Neural crest cell (in vitro differentiated cells): ENCODE measurements around the gene DYNLT3. TPM values are rescaled to one million over a fixed set of nuclear protein-coding genes. Genes with fewer than 3 reads are reported as not detected.

Experiments
- DNase-seq: peaks from one replicate; pipeline ENCODE4 v3.0.0; 2021; ENCODE audit warnings: low read depth, mixed read lengths, low spot score
- H3K27ac Mint-ChIP-seq: one replicate; pipeline ENCODE4 v1.8.0; 2021; ENCODE audit warnings: mild to moderate bottlenecking, mixed read lengths; ENCODE audit not compliant: unreplicated experiment
- H3K27me3 Mint-ChIP-seq: 2 replicates; pipeline ENCODE4 v1.8.0; 2021; ENCODE audit warnings: low read depth, mild to moderate bottlenecking, mixed read lengths
- H3K36me3 Mint-ChIP-seq: 2 replicates; pipeline ENCODE4 v1.8.0; 2021; ENCODE audit warnings: low read depth, mild to moderate bottlenecking, mixed read lengths
- H3K4me1 Mint-ChIP-seq: 2 replicates; pipeline ENCODE4 v1.8.0; 2021; ENCODE audit warnings: mixed read lengths
- H3K4me3 Mint-ChIP-seq: one replicate; pipeline ENCODE4 v1.8.0; 2021; ENCODE audit warnings: mild to moderate bottlenecking, mixed read lengths
- H3K9me3 Mint-ChIP-seq: 2 replicates; pipeline ENCODE4 v1.8.0; 2021; ENCODE audit warnings: mixed read lengths
- CTCF ChIP-seq: fragments of 200-600 bp; sonication (generic); conservative IDR thresholded peaks from 2 replicates; pipeline ENCODE4 v1.5.0; 2021; ENCODE audit warnings: antibody characterized with exemption, mild to moderate bottlenecking
- long read RNA-seq: library from polyadenylated mRNA; unstranded; transcript quantifications from one replicate; pipeline ENCODE4 v2.0.0, GENCODE V29; 2020
- total RNA-seq: library from RNA; stranded (reverse); gene quantifications from 2 replicates; pipeline ENCODE4 v1.2.1, GENCODE V29; 2021

DYNLT3 gene
- 6.4 and 7.7 TPM in 2 replicates for total RNA-seq
- long read RNA-seq, transcript DYNLT3-201 (5 exons, 2,217 nt) = major isoform, 53 of 53 reads
- long read RNA-seq, partial matches to known transcripts = 0 of 53 reads
- long read RNA-seq, other reads (novel, unspliced or antisense) = 0 of 53 reads

- peaks cover 2% of the 10 kb centered on the region for H3K9me3 Mint-ChIP-seq
- H3K4me3 Mint-ChIP-seq = peak within 1 kb of the TSS; percentile 85
- H3K36me3 Mint-ChIP-seq = peaks cover 4% of the 10 kb centered on the region
- DNase-seq = peak; percentile 48
- peaks cover 7% of the 10 kb centered on the region for H3K4me1 Mint-ChIP-seq
- no peak for TF ChIP-seq CTCF
- no peaks in the 10 kb centered on the region for H3K27me3 Mint-ChIP-seq
- H3K27ac Mint-ChIP-seq = no peak within 1 kb of the TSS
These were observed at the start of gene DYNLT3 for GRCh38 chrX:37846934-37847732. DYNLT3 (minus strand) TSS chrX:37847571; CDS start chrX:37847510, 61 bp downstream.

GRCh38 chrX:37896511-37896890, 49.1 kb upstream of the DYNLT3 start:
- TF ChIP-seq CTCF = no peak
- H3K27ac Mint-ChIP-seq = peak overlapping the region; percentile 13
- no peak for DNase-seq
- peaks cover 2% of the 10 kb centered on the region for H3K27me3 Mint-ChIP-seq
- H3K36me3 Mint-ChIP-seq = no peaks in the 10 kb centered on the region
- no peak overlapping the region for H3K4me3 Mint-ChIP-seq
- H3K4me1 Mint-ChIP-seq = no peaks in the 10 kb centered on the region
- peaks cover 3% of the 10 kb centered on the region for H3K9me3 Mint-ChIP-seq

- no peak for DNase-seq
- Mint-ChIP-seq H3K36me3 (no peaks in the 10 kb centered on the region), H3K4me3 (no peak overlapping the region), H3K27me3 (peaks cover 2% of the 10 kb centered on the region), H3K27ac (no peak overlapping the region), H3K4me1 (no peaks in the 10 kb centered on the region), H3K9me3 (peaks cover 3% of the 10 kb centered on the region)
- TF ChIP-seq CTCF = no peak
These were observed 48.6 kb upstream of the DYNLT3 start for GRCh38 chrX:37895795-37896510.

- H3K4me1 Mint-ChIP-seq = no peaks in the 10 kb centered on the region
- peaks cover 2% of the 10 kb centered on the region for H3K27me3 Mint-ChIP-seq
- DNase-seq = no peak
- no peak for TF ChIP-seq CTCF
- no peak overlapping the region for H3K4me3 Mint-ChIP-seq
- peaks cover 3% of the 10 kb centered on the region for H3K9me3 Mint-ChIP-seq
- H3K36me3 Mint-ChIP-seq = no peaks in the 10 kb centered on the region
- no peak overlapping the region for H3K27ac Mint-ChIP-seq
These were observed 47.4 kb upstream of the DYNLT3 start for GRCh38 chrX:37894725-37895124.

GRCh38 chrX:37888010-37888409, 40.6 kb upstream of the DYNLT3 start:
- Mint-ChIP-seq H3K9me3 (peaks cover 6% of the 10 kb centered on the region), H3K4me3 (no peak overlapping the region), H3K27ac (no peak overlapping the region), H3K27me3 (no peaks in the 10 kb centered on the region), H3K36me3 (no peaks in the 10 kb centered on the region), H3K4me1 (no peaks in the 10 kb centered on the region)
- DNase-seq = no peak
- no peak for TF ChIP-seq CTCF
